ENCODE measurements around the gene CNTNAP2. TPM values are rescaled to one million over a fixed set of nuclear protein-coding genes. Genes with fewer than 3 reads are reported as not detected.

Gene CNTNAP2
- total RNA-seq, 1 donor = 1.0 TPM

GRCh38 chr7:147261693-147262092 is 1145.1 kb downstream of the CNTNAP2 start:
- no peaks in the 10 kb centered on the region for H3K27me3 ChIP-seq (ENCODE audit: insufficient read depth, low read length)
- no peak overlapping the region for H3K4me3 ChIP-seq (ENCODE audit: low read length)
- no peaks in the 10 kb centered on the region for H3K9me3 ChIP-seq (ENCODE audit: low read depth, low read length)
- H3K4me1 ChIP-seq (ENCODE audit: insufficient read depth, low read length) = no peaks in the 10 kb centered on the region

- no peaks in the 10 kb centered on the region for H3K9me3 ChIP-seq (ENCODE audit: low read depth, low read length)
- H3K4me1 ChIP-seq (ENCODE audit: insufficient read depth, low read length) = no peaks in the 10 kb centered on the region
- H3K27me3 ChIP-seq (ENCODE audit: insufficient read depth, low read length) = no peaks in the 10 kb centered on the region
- H3K4me3 ChIP-seq (ENCODE audit: low read length) = no peak overlapping the region
These were observed 1148.9 kb downstream of the CNTNAP2 start for GRCh38 chr7:147265528-147265927.

DNA sequence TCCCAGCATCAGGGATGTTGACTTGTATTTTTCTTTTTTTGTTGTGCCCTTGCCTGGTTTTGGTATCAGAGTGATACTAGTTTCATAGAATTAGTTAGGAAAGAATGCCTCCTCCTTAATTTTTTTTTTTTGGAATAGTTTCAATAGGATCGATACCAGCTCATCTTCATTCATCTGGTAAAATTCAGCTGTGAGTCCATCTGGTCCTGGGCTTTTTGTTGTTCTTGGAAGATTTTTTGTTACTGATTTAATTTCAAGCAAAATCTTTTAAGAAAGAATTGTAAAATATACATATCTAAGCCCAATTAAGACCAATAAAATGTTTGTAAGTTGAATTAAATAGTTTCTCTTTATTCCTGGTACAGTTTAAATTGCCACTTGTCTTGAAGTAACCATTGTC is 1159.5 kb downstream of the CNTNAP2 start:
- no peaks in the 10 kb centered on the region for H3K9me3 ChIP-seq (ENCODE audit: low read depth, low read length)
- no peak overlapping the region for H3K4me3 ChIP-seq (ENCODE audit: low read length)
- no peaks in the 10 kb centered on the region for H3K27me3 ChIP-seq (ENCODE audit: insufficient read depth, low read length)
- H3K4me1 ChIP-seq (ENCODE audit: insufficient read depth, low read length) = no peaks in the 10 kb centered on the region

GRCh38 chr7:147276783-147277370 is 1160.3 kb downstream of the CNTNAP2 start:
- Histone ChIP-seq H3K9me3 (ENCODE audit: low read depth, low read length) (no peaks in the 10 kb centered on the region), H3K4me3 (ENCODE audit: low read length) (no peak overlapping the region), H3K4me1 (ENCODE audit: insufficient read depth, low read length) (no peaks in the 10 kb centered on the region), H3K27me3 (ENCODE audit: insufficient read depth, low read length) (no peaks in the 10 kb centered on the region)

DNA sequence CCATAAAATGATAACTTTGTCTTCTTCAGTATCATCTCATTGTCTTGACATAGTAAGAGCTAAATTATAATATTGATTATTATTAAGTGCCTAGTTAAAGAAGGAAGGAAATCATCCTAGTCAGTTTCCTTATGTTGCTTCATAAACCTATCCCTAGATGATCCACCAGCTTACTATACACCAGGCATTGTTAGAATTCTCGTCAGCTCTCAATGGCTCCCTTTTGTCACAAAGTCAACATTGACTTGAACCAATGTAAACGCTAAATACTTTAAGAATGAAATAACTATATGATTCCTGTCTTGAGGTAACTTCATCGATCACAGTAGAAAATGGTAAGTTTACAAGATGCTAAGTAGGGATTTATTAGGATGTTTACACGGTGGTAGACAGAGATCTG is 1162.9 kb downstream of the CNTNAP2 start:
- Histone ChIP-seq H3K4me3 (ENCODE audit: low read length) (no peak overlapping the region), H3K27me3 (ENCODE audit: insufficient read depth, low read length) (no peaks in the 10 kb centered on the region), H3K4me1 (ENCODE audit: insufficient read depth, low read length) (no peaks in the 10 kb centered on the region), H3K9me3 (ENCODE audit: low read depth, low read length) (no peaks in the 10 kb centered on the region)

DNA sequence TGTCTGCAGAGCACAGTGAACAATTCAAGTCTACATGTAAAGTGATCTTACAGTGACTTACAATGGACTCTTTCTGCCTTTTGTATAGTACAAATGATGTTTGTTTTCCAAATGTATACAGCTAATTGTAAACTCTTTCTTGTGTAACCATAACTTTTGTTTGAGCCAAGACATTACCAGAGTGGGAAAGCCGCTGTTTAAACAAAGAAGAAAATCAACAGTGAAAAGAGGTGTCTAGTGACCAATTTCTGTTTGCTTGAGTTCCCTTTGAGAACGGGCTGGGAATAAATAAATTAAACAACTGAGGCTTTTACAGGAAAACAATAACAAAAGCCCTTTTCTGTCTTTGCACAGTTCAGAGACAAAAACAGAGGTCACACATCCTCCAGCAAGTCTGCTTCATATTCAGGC is 1163.4 kb downstream of the CNTNAP2 start:
- H3K27me3 ChIP-seq (ENCODE audit: insufficient read depth, low read length) = no peaks in the 10 kb centered on the region

GRCh38 chr7:147282204-147282603 is 1165.6 kb downstream of the CNTNAP2 start:
- Histone ChIP-seq H3K4me1 (ENCODE audit: insufficient read depth, low read length) (no peaks in the 10 kb centered on the region), H3K4me3 (ENCODE audit: low read length) (no peak overlapping the region), H3K9me3 (ENCODE audit: low read depth, low read length) (no peaks in the 10 kb centered on the region), H3K27me3 (ENCODE audit: insufficient read depth, low read length) (no peaks in the 10 kb centered on the region)

More for the DNA sequence above, 1163.4 kb downstream of the CNTNAP2 start:
- Histone ChIP-seq H3K4me1 (ENCODE audit: insufficient read depth, low read length) (no peaks in the 10 kb centered on the region), H3K4me3 (ENCODE audit: low read length) (no peak overlapping the region), H3K9me3 (ENCODE audit: low read depth, low read length) (no peaks in the 10 kb centered on the region)

DNA sequence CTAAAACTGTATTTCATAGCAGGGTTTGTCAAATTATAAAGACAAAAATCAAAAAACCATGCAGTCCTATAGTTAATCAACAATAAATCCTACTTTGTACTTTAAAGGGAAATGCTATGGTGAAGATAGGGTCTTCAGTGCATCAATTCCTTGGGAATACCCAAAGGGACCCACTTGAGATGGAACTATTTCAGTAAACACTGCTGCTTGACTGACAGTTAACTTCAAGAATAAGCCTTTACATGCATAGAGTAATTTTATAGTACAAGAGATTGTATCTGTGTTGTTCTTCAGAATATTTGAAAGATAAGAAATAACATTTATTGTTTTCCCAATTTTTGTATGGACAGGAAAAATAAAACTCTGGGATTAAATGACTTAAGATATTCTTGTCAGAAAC is 1179.6 kb downstream of the CNTNAP2 start:
- Histone ChIP-seq H3K9me3 (ENCODE audit: low read depth, low read length) (no peaks in the 10 kb centered on the region), H3K4me3 (ENCODE audit: low read length) (no peak overlapping the region)

DNA sequence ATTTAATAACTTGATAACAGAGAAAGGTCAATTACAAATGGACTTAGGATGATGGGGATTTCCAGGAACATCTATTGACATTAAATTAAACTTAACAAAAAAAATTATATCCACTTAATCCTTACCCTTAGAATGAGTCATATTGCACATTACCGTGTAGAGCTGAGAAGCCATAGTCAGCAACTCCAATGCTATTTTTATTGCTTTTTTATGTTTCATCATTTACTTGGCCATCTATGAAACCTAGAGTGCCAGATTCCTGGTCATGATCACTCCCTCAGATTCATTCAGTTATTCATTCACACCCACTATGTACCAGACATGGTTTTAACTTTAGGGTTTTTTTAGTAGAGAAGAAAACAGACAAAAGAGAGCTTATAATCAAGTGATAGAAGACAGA is 1180.4 kb downstream of the CNTNAP2 start:
- no peaks in the 10 kb centered on the region for H3K9me3 ChIP-seq (ENCODE audit: low read depth, low read length)
- no peaks in the 10 kb centered on the region for H3K4me1 ChIP-seq (ENCODE audit: insufficient read depth, low read length)
- H3K4me3 ChIP-seq (ENCODE audit: low read length) = no peak overlapping the region
- no peaks in the 10 kb centered on the region for H3K27me3 ChIP-seq (ENCODE audit: insufficient read depth, low read length)

More for the DNA sequence above, 1179.6 kb downstream of the CNTNAP2 start:
- no peaks in the 10 kb centered on the region for H3K4me1 ChIP-seq (ENCODE audit: insufficient read depth, low read length)
- H3K27me3 ChIP-seq (ENCODE audit: insufficient read depth, low read length) = no peaks in the 10 kb centered on the region

GRCh38 chr7:147298611-147299043 is 1182.0 kb downstream of the CNTNAP2 start:
- Histone ChIP-seq H3K27me3 (ENCODE audit: insufficient read depth, low read length) (no peaks in the 10 kb centered on the region), H3K9me3 (ENCODE audit: low read depth, low read length) (no peaks in the 10 kb centered on the region), H3K4me3 (ENCODE audit: low read length) (no peak overlapping the region), H3K4me1 (ENCODE audit: insufficient read depth, low read length) (no peaks in the 10 kb centered on the region)

DNA sequence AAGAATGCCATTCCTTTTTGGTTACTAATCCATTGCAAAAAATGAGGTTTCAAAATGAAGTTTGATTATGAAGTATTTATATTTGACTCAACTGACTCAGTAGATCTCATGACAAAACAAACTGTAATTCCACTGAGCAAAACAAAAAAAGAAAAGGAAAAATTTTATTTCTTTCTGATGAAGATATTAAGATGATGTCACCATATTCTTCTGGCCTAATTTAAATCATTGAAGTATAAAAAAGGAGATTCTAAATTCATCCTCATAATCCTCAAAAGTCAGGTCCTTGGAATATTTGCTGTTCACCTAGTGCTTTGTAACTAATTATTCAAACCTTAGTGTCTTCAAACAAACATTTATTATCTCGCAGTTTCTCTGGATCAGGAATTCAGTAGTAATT is 1183.7 kb downstream of the CNTNAP2 start:
- H3K4me1 ChIP-seq (ENCODE audit: insufficient read depth, low read length) = no peaks in the 10 kb centered on the region
- no peaks in the 10 kb centered on the region for H3K27me3 ChIP-seq (ENCODE audit: insufficient read depth, low read length)
- H3K4me3 ChIP-seq (ENCODE audit: low read length) = no peak overlapping the region

GRCh38 chr7:147304376-147304775 is 1187.8 kb downstream of the CNTNAP2 start:
- no peaks in the 10 kb centered on the region for H3K9me3 ChIP-seq (ENCODE audit: low read depth, low read length)
- no peaks in the 10 kb centered on the region for H3K4me1 ChIP-seq (ENCODE audit: insufficient read depth, low read length)
- no peak overlapping the region for H3K4me3 ChIP-seq (ENCODE audit: low read length)
- no peaks in the 10 kb centered on the region for H3K27me3 ChIP-seq (ENCODE audit: insufficient read depth, low read length)

More for the DNA sequence above, 1183.7 kb downstream of the CNTNAP2 start:
- H3K9me3 ChIP-seq (ENCODE audit: low read depth, low read length) = no peaks in the 10 kb centered on the region

DNA sequence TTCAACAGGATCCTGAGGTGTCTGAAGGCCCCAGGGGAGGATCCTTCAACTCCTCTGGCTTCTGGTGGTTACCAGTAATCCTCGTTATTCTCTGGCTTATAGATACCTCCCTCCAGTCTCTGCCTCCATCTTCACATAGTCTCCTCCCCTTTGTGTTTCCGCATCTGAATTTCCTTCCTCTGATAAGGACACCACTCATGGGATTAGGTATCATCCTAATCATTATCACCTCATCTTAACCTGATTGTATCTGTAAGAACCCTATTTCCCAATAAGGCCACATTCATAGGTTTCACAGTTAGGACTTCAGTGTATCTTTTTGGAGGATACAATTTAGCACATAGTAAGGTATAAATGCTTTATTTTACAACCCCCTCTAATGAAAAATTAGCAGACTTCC is 1189.2 kb downstream of the CNTNAP2 start:
- H3K4me3 ChIP-seq (ENCODE audit: low read length) = no peak overlapping the region
- no peaks in the 10 kb centered on the region for H3K9me3 ChIP-seq (ENCODE audit: low read depth, low read length)
- H3K4me1 ChIP-seq (ENCODE audit: insufficient read depth, low read length) = no peaks in the 10 kb centered on the region
- no peaks in the 10 kb centered on the region for H3K27me3 ChIP-seq (ENCODE audit: insufficient read depth, low read length)

DNA sequence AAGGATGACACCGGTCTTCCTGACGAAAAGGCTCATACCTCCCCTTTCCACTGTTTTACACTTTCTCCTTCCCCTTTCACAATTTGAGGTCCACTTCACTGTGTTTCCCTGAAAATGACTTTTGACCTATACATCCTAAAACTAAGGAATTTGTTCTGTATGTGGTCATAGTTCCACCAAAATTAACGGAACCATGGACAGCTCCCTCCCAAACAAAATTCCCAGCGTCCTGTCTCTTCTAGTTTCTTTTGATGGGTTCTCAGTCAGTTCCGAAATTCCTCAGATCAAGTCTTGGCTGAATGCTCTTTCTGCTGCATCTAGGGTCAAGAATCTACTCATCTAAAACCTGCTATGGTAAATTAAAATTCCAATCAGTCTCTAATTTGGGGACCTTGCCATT is 1191.9 kb downstream of the CNTNAP2 start:
- Histone ChIP-seq H3K9me3 (ENCODE audit: low read depth, low read length) (no peaks in the 10 kb centered on the region), H3K4me3 (ENCODE audit: low read length) (no peak overlapping the region), H3K4me1 (ENCODE audit: insufficient read depth, low read length) (no peaks in the 10 kb centered on the region), H3K27me3 (ENCODE audit: insufficient read depth, low read length) (no peaks in the 10 kb centered on the region)

DNA sequence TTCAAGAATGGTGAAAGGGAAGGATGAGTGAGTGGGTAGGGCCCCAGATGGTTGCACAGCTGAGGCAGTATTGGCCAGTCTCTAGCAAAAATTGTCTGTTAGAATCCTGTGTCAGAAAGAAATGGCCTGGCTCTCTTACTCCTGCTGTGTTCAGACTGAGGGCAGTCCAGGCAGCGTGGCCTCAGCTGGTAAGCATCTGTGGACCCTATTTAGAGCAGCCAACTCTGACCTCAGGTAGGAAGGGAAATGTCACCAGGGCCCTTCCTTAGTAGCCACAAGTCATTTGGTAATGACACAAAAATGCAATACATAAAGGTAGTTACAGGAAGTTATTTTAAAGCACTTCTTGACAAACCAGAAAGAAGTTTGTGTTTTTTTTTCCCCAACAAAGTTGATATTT is 1194.7 kb downstream of the CNTNAP2 start:
- Histone ChIP-seq H3K4me3 (ENCODE audit: low read length) (no peak overlapping the region), H3K9me3 (ENCODE audit: low read depth, low read length) (no peaks in the 10 kb centered on the region)

GRCh38 chr7:147321504-147321903 is 1204.9 kb downstream of the CNTNAP2 start:
- no peak overlapping the region for H3K4me3 ChIP-seq (ENCODE audit: low read length)
- H3K9me3 ChIP-seq (ENCODE audit: low read depth, low read length) = no peaks in the 10 kb centered on the region
- no peaks in the 10 kb centered on the region for H3K27me3 ChIP-seq (ENCODE audit: insufficient read depth, low read length)
- no peaks in the 10 kb centered on the region for H3K4me1 ChIP-seq (ENCODE audit: insufficient read depth, low read length)

More for the DNA sequence above, 1194.7 kb downstream of the CNTNAP2 start:
- Histone ChIP-seq H3K4me1 (ENCODE audit: insufficient read depth, low read length) (no peaks in the 10 kb centered on the region), H3K27me3 (ENCODE audit: insufficient read depth, low read length) (no peaks in the 10 kb centered on the region)
